ENCODE data around the gene LCP2.

Gene LCP2

GRCh38 chr5:170314541-170315095, 17.0 kb upstream of the LCP2 start:
- no peak for DNase-seq

- no peak for DNase-seq
Observed at GRCh38 chr5:170313816-170314215, 16.2 kb upstream of the LCP2 start.

- no peak for DNase-seq
Observed at GRCh38 chr5:170313344-170313743, 15.8 kb upstream of the LCP2 start.

- DNase-seq, result no peak
Observed at GRCh38 chr5:170312666-170313065, 15.1 kb upstream of the LCP2 start.

- DNase-seq, result no peak
Observed at GRCh38 chr5:170312301-170312595, 14.7 kb upstream of the LCP2 start.

- no peak for DNase-seq
Observed at GRCh38 chr5:170311511-170312300, 14.1 kb upstream of the LCP2 start.

GRCh38 chr5:170310256-170310926, 12.8 kb upstream of the LCP2 start:
- DNase-seq, result no peak

- no peak for DNase-seq
Observed at GRCh38 chr5:170308686-170309085, 11.1 kb upstream of the LCP2 start.

GRCh38 chr5:170307575-170308465, 10.2 kb upstream of the LCP2 start:
- DNase-seq, result no peak

GRCh38 chr5:170306381-170306831, 8.8 kb upstream of the LCP2 start:
- no peak for DNase-seq

- no peak for DNase-seq
Observed at GRCh38 chr5:170305646-170306025, 8.1 kb upstream of the LCP2 start.

GRCh38 chr5:170305016-170305645, 7.6 kb upstream of the LCP2 start:
- DNase-seq, result no peak

GRCh38 chr5:170303549-170303948, 6.0 kb upstream of the LCP2 start:
- no peak for DNase-seq

- no peak for DNase-seq
Observed at GRCh38 chr5:170302653-170303501, 5.3 kb upstream of the LCP2 start.

- no peak for DNase-seq
Observed at GRCh38 chr5:170301981-170302652, 4.5 kb upstream of the LCP2 start.

GRCh38 chr5:170301149-170301548, 3.6 kb upstream of the LCP2 start:
- DNase-seq, result no peak

- no peak for DNase-seq
Observed at GRCh38 chr5:170300361-170301013, 2.9 kb upstream of the LCP2 start.

- no peak for DNase-seq
Observed at GRCh38 chr5:170296935-170297588, 515 bp downstream of the LCP2 start.

GRCh38 chr5:170296036-170296934, 1.3 kb downstream of the LCP2 start:
- DNase-seq, result no peak

Data from NCI-H187 treated with DMSO at 0.1 percent for 48 hours (cell line).